Liver (tissue), 3 donors: ENCODE results near the gene ISCU.

Experiments
- CTCF ChIP-seq: fragments of 150-350 bp; IDR thresholded peaks from 2 replicates; pipeline ENCODE4 v1.5.1; 2017; ENCODE audit warnings: improper control_type of control experiment, low read depth, low read length; ENCODE audit not compliant: missing input control
- GABPA ChIP-seq, 2 donors: IDR thresholded peaks in 1 of 2; conservative IDR thresholded peaks in 1 of 2; 2 replicates each; pipeline ENCODE4 v1.6.1; 2016; ENCODE audit warnings: antibody characterized with exemption in 2 of 2, mild to moderate bottlenecking in 1 of 2, moderate library complexity in 1 of 2
- JUND ChIP-seq, 2 donors: IDR thresholded peaks; 2 replicates each; pipeline ENCODE4 v1.6.1; 2016; ENCODE audit warnings: antibody characterized with exemption in 2 of 2
- MAX ChIP-seq: IDR thresholded peaks from 2 replicates; pipeline ENCODE4 v1.6.1; 2016; ENCODE audit warnings: antibody characterized with exemption
- RAD21 ChIP-seq, 2 donors: IDR thresholded peaks; 2 replicates each; pipeline ENCODE4 v1.6.1; 2016; ENCODE audit warnings: antibody characterized with exemption in 2 of 2, mild to moderate bottlenecking in 2 of 2
- SP1 ChIP-seq: IDR thresholded peaks from 2 replicates; pipeline ENCODE4 v1.6.1; 2018; ENCODE audit warnings: antibody characterized with exemption, mild to moderate bottlenecking
- TAF1 ChIP-seq: conservative IDR thresholded peaks from 2 replicates; pipeline ENCODE4 v1.6.1; 2016; ENCODE audit warnings: antibody characterized with exemption, mild to moderate bottlenecking
- YY1 ChIP-seq: IDR thresholded peaks from 2 replicates; pipeline ENCODE4 v1.6.1; 2016; ENCODE audit warnings: antibody characterized with exemption, mild to moderate bottlenecking
- ZBTB33 ChIP-seq: IDR thresholded peaks from 2 replicates; pipeline ENCODE4 v1.6.1; 2016; ENCODE audit warnings: antibody characterized with exemption
- donor health status: healthy.
- donor health status: healthy.

- no peak for TF ChIP-seq CTCF
- TF ChIP-seq RAD21 (IDR thresholded peaks at IDR 0.05): no peak
- no peak for TF ChIP-seq JUND (IDR thresholded peaks at IDR 0.05)
- TF ChIP-seq SP1: no peak
- no peak for TF ChIP-seq TAF1
- no peak for TF ChIP-seq GABPA (IDR thresholded peaks at IDR 0.05 in 1 of 2, conservative IDR thresholded peaks at IDR 0.05 in 1 of 2)
- no peak for TF ChIP-seq MAX
- no peak for TF ChIP-seq ZBTB33
- no peak for TF ChIP-seq YY1
Measured at GRCh38 chr12:108577458-108577857, 15.1 kb downstream of the ISCU start.
